Astrocyte of the hippocampus (primary cell): ENCODE results near the gene KCTD3.

Experiments
- DNase-seq: peaks from one replicate; pipeline ENCODE4 v3.0.0; 2011; ENCODE audit warnings: low read depth, low spot score

The KCTD3 gene

GRCh38 chr1:215606036-215606435 is 38.9 kb downstream of the KCTD3 start:
- DNase-seq, result no peak

GRCh38 chr1:215606564-215607168 is 39.6 kb downstream of the KCTD3 start:
- DNase-seq, result no peak

DNA sequence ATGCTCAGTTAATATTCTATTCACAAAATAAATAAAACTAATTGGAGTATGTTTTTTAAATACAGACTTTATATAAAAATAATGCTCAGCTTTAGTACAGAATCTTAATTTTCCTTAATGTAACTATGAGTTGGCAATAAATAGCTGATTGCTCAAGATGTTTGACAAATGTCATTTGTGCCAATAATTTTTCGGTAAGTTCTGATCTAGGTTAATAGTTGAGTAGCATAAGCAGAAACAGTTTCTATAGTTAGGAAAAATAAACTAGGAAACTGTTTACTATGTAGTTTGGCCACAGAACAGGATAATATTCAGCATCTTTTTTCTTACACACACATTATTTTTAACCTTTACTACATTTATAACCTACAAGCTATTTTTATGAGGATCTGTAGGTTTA is 40.3 kb downstream of the KCTD3 start:
- no peak for DNase-seq

- DNase-seq, result no peak
Measured at GRCh38 chr1:215608646-215609045, 41.5 kb downstream of the KCTD3 start.

- no peak for DNase-seq
Measured at GRCh38 chr1:215612391-215612790, 45.3 kb downstream of the KCTD3 start.

DNA sequence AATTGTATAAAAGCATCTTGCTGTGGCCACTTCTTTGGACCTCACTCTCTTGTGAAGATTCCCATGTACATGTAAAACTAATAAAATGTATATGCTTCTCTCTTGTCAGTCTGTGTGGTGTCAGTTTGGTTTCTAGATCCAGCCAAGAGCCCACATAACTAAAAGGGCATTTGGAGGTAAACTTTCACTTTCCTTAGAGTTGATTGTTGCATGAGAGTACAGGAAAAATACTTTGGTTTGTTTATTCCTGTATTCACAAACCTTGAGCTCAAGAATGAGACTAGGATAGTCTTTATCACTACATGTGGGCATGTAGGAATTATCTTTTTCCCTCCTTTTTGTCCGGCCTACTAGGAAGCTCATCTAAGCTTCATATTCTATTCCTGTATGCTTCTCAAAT is 50.9 kb downstream of the KCTD3 start:
- no peak for DNase-seq

- DNase-seq, result no peak
Measured at GRCh38 chr1:215623162-215623561, 56.1 kb downstream of the KCTD3 start.

GRCh38 chr1:215625949-215626348 is 58.8 kb downstream of the KCTD3 start:
- no peak for DNase-seq

GRCh38 chr1:215631040-215631439 is 63.9 kb downstream of the KCTD3 start:
- no peak for DNase-seq

DNA sequence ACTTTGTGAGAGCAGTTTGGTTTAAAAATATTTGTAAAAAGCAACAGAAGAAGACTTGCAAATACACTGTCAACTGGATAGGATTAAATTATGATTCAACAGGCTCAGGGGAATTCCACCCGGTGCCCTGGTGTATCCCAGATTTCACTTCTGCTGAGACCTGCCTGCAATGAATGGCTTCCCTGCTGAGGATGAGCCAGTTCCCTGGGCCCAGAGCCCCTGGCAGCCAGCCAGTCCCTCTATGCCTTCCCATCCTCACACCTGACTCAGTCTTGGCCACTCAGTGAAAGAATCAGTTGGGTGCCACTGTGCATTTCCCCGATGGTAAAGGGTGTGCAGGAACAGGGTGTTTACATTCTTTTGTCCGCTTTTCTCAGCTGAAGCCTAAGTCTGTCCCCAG is 64.4 kb downstream of the KCTD3 start:
- peak; percentile 49 for DNase-seq

- no peak for DNase-seq
Measured at GRCh38 chr1:215635827-215636226, 68.7 kb downstream of the KCTD3 start.

- DNase-seq, result no peak
Measured at GRCh38 chr1:215636258-215636965, 69.3 kb downstream of the KCTD3 start.

DNA sequence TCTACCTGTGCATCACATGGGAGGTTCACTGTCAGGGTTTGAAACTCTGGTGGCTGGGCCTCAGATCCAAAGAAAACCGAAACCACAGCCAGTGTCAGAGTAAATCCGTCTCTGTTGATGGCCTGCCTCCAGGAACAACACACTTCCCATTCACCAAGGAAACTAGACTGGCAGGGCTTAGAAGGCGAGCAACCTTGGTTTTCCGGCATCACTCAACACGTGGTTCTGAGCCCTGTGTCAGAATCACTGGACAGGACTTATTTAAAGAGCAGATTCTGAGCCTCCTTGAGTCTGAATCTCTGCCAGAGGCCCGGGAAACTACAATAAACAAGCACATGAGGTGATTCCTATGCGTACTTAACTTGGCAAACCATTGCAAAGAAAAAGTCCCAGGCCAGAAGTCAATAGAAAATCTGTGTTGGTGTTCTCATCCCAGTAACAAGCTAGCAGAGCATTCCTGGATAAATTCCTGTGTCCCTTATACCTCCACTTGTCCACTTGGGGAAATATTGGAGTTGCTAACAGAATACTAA is 70.0 kb downstream of the KCTD3 start:
- peak; percentile 95 for DNase-seq

GRCh38 chr1:215640429-215641148 is 73.5 kb downstream of the KCTD3 start:
- no peak for DNase-seq

DNA sequence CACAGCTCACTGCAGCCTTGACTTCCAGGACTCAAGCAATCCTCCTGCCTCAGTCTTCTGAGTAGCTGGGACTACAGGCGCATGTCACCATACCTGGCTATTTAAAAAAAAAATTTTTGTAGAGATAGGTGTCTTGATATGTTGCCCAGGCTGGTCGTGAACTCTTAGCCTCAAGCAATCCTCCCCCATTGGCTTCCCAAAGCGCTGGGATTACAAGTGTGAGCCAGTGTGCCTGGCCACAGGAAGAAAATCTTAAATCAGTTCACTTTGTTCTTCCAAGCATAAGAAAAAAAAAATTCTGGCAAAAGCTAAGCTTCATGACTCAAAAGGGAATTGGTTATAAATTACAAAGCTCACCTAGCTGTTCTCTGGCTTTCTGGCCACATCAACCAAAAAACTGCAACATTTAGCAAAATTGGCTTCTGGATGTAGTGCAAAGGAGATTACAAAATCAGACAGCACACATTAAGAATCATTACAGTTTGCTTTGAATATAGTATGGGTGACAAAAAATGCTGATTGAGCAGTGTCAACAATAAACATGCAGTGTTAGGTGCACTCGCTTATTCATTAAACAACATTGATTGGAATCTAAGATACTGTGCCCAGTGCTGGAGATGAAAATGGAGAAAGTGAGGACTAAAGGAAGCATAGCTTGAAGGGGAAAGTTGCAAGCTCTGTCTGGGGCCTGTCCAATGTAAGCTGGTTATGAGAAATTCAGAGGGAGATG is 76.7 kb downstream of the KCTD3 start:
- no peak for DNase-seq

DNA sequence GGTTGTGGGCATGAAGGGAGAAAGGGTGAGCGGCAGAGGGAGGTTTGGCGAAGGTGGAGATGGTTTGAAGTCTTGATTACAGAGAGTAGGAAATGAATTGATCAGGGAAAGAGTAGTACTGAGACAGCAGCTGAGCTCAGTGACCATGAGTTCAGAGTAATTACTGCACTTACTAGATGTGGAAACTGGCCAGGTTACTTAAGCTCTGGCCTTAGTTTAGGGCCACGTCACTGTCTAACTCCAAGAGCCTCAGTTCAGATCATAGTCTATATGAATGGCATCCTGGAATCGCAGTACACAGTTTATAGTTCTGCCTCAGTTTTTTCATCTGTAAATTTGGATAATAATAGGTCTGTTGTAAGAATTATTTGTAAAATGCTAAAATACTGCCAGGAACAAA is 78.1 kb downstream of the KCTD3 start:
- DNase-seq, result no peak

GRCh38 chr1:215645861-215646260 is 78.8 kb downstream of the KCTD3 start:
- no peak for DNase-seq

DNA sequence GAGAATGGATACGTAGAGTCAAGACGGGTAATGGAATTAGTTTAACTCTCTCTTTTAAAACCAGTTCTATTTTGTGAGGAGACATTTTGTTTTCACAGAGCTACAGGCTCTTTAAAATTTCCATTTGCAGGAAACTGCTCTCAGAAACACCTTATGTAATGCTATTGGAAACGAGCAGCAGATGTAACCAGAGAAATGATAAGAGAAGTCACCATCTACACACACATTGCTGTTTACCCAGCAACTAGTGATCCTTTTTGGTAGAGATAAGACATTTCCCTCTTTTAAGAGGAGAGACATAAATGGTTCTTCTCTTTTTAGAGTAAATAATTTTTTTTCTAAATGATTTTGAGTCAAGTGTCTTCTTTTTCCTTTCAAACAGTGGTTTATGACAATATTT is 80.6 kb downstream of the KCTD3 start:
- no peak for DNase-seq

- no peak for DNase-seq
Measured at GRCh38 chr1:215648957-215649356, 81.9 kb downstream of the KCTD3 start.

DNA sequence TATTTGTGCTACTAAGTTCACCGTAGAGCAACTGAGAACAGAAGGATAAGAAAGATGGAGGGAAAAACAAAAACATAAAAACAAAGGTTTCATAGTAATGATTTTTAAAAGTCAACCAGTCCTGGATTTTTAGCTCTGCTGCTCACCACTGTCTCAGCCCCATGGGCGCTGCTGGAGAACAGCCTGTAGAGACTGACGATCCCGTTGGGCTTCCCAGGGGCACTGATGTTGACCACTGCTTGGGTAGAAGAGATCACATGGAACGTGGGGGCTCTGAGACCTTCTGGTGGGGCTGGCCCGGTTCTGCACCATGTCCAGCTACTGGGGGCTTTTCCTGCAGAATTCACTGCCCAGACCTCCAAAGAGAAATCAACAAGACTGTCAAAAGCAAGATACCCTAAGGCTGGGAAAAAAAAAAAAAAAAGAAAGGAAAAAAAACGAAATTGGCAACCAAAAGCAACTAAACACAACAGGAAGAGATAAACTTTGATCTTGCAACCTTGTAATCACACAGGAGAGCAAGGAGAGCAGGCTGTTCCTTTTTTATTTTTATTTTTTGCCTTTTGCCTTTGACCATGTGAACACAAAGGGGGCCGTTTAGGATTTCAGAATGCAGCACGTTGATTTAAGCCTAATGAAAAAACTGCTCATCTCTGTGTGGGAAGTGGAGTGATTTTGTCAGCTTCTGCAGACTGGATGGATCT is 83.5 kb downstream of the KCTD3 start:
- DNase-seq, result no peak

GRCh38 chr1:215651867-215652266 is 84.8 kb downstream of the KCTD3 start:
- DNase-seq, result no peak
